NCI-H1048 (cell line): ENCODE measurements around the gene MRTFA.
"Not testable (repeated sequence)": the region's sequence is repeated elsewhere in the genome, so short reads cannot be mapped to it uniquely, and the experiment has no call there.

Source experiments
- DNase-seq: peaks from one replicate; lab custom pipeline; 2025; lab: John Stamatoyannopoulos, UW

MRTFA gene

GRCh38 chr22:40554023-40554422 lies 82.5 kb downstream of the MRTFA start:
- DNase-seq = not testable (repeated sequence)

- DNase-seq = no peak
These were observed 83.4 kb downstream of the MRTFA start for GRCh38 chr22:40553014-40553554.

GRCh38 chr22:40552070-40552469 lies 84.4 kb downstream of the MRTFA start:
- DNase-seq = no peak

- no peak for DNase-seq
These were observed 88.8 kb downstream of the MRTFA start for GRCh38 chr22:40547729-40548143.

GRCh38 chr22:40544758-40545157 lies 91.8 kb downstream of the MRTFA start:
- no peak for DNase-seq

- no peak for DNase-seq
These were observed 93.5 kb downstream of the MRTFA start for GRCh38 chr22:40542821-40543540.

GRCh38 chr22:40541300-40541699 lies 95.2 kb downstream of the MRTFA start:
- DNase-seq = no peak

GRCh38 chr22:40540265-40540664 lies 96.3 kb downstream of the MRTFA start:
- no peak for DNase-seq

GRCh38 chr22:40536149-40536548 lies 100.4 kb downstream of the MRTFA start:
- not testable (repeated sequence) for DNase-seq

- DNase-seq = no peak
These were observed 100.9 kb downstream of the MRTFA start for GRCh38 chr22:40535642-40536041.

GRCh38 chr22:40535189-40535512 lies 101.4 kb downstream of the MRTFA start:
- DNase-seq = no peak

- DNase-seq = no peak
These were observed 101.9 kb downstream of the MRTFA start for GRCh38 chr22:40534379-40535188.

- DNase-seq = no peak
These were observed 102.7 kb downstream of the MRTFA start for GRCh38 chr22:40533712-40534378.

- no peak for DNase-seq
These were observed 104.3 kb downstream of the MRTFA start for GRCh38 chr22:40531951-40532900.

- not testable (repeated sequence) for DNase-seq
These were observed 106.1 kb downstream of the MRTFA start for GRCh38 chr22:40530391-40530790.

- DNase-seq = no peak
These were observed 106.7 kb downstream of the MRTFA start for GRCh38 chr22:40529821-40530220.

GRCh38 chr22:40526960-40527359 lies 109.6 kb downstream of the MRTFA start:
- DNase-seq = no peak

- DNase-seq = no peak
These were observed 111.2 kb downstream of the MRTFA start for GRCh38 chr22:40525250-40525884.

- no peak for DNase-seq
These were observed 111.9 kb downstream of the MRTFA start for GRCh38 chr22:40524392-40525249.

- DNase-seq = no peak
These were observed 114.4 kb downstream of the MRTFA start for GRCh38 chr22:40522141-40522540.
